ENCODE results near the gene MEGF11. TPM values are rescaled to one million over a fixed set of nuclear protein-coding genes. Genes with fewer than 3 reads are reported as not detected.

The MEGF11 gene
- total RNA-seq, 3 donors from 2014 or later: not detected

GRCh38 chr15:66237513-66238235 lies 15.9 kb downstream of the MEGF11 start:
- H3K4me1 ChIP-seq: no peaks in the 10 kb centered on the region
- no peak overlapping the region for H3K27ac ChIP-seq
- DNase-seq (ENCODE audit: low spot score in 2 of 2): no peak
- no peaks in the 10 kb centered on the region for H3K9me3 ChIP-seq
- no peak for TF ChIP-seq POLR2AphosphoS5 (IDR thresholded peaks at IDR 0.05)
- TF ChIP-seq POLR2A (IDR thresholded peaks at IDR 0.05): no peak
- TF ChIP-seq CTCF (IDR thresholded peaks at IDR 0.05): no peak
- H3K4me3 ChIP-seq: no peak overlapping the region
- peaks cover 0 to 19% of the 10 kb centered on the region in 2 donors for H3K27me3 ChIP-seq
- H3K36me3 ChIP-seq: no peaks in the 10 kb centered on the region
- intact Hi-C loops (cut with DNase I; ENCODE audit: low total_unique reads): no loop called here

- TF ChIP-seq POLR2AphosphoS5 (IDR thresholded peaks at IDR 0.05): no peak
- no peak for TF ChIP-seq CTCF (IDR thresholded peaks at IDR 0.05)
- no peak for TF ChIP-seq POLR2A (IDR thresholded peaks at IDR 0.05)
- H3K4me3 ChIP-seq: no peak overlapping the region
- intact Hi-C loops (cut with DNase I; ENCODE audit: low total_unique reads): no loop called here
- no peak for DNase-seq (ENCODE audit: low spot score in 2 of 2)
- H3K36me3 ChIP-seq: no peaks in the 10 kb centered on the region
- no peaks in the 10 kb centered on the region for H3K4me1 ChIP-seq
- peaks cover 0 to 19% of the 10 kb centered on the region in 2 donors for H3K27me3 ChIP-seq
- H3K9me3 ChIP-seq: no peaks in the 10 kb centered on the region
- no peak overlapping the region for H3K27ac ChIP-seq
Measured at GRCh38 chr15:66236806-66237375, 16.7 kb downstream of the MEGF11 start.

- H3K36me3 ChIP-seq: no peaks in the 10 kb centered on the region
- peaks cover 0 to 19% of the 10 kb centered on the region in 2 donors for H3K27me3 ChIP-seq
- H3K27ac ChIP-seq: no peak overlapping the region
- no peaks in the 10 kb centered on the region for H3K9me3 ChIP-seq
- H3K4me1 ChIP-seq: no peaks in the 10 kb centered on the region
- H3K4me3 ChIP-seq: no peak overlapping the region
- intact Hi-C loops (cut with DNase I; ENCODE audit: low total_unique reads): no loop called here
- no peak for TF ChIP-seq CTCF (IDR thresholded peaks at IDR 0.05)
- no peak for TF ChIP-seq POLR2AphosphoS5 (IDR thresholded peaks at IDR 0.05)
- no peak for TF ChIP-seq POLR2A (IDR thresholded peaks at IDR 0.05)
- DNase-seq (ENCODE audit: low spot score in 2 of 2): no peak
Measured at GRCh38 chr15:66235866-66236265, 17.7 kb downstream of the MEGF11 start.

- Histone ChIP-seq H3K27me3 (peaks cover 0 to 19% of the 10 kb centered on the region in 2 donors), H3K27ac (no peak overlapping the region), H3K36me3 (no peaks in the 10 kb centered on the region), H3K4me3 (no peak overlapping the region), H3K9me3 (no peaks in the 10 kb centered on the region), H3K4me1 (no peaks in the 10 kb centered on the region)
- TF ChIP-seq CTCF (IDR thresholded peaks at IDR 0.05) (no peak), POLR2AphosphoS5 (IDR thresholded peaks at IDR 0.05) (no peak), POLR2A (IDR thresholded peaks at IDR 0.05) (no peak)
- DNase-seq (ENCODE audit: low spot score in 2 of 2): no peak
- intact Hi-C loops (cut with DNase I; ENCODE audit: low total_unique reads): no loop called here
Measured at GRCh38 chr15:66234798-66235197, 18.8 kb downstream of the MEGF11 start.

All from breast epithelium (tissue), 4 donors.